GM23338 (cell line): ENCODE data around the gene AFAP1. TPM values are rescaled to one million over a fixed set of nuclear protein-coding genes. Genes with fewer than 3 reads are reported as not detected.

ENCODE experiments used
- ATAC-seq: fragments of 200-7000 bp; cut with Tn5 transposase; 3 replicates; pipeline ENCODE4 v1.9.1; 2020
- DNase-seq: peaks from one replicate; pipeline ENCODE4 v3.0.0-alpha.2; 2015; ENCODE audit warnings: low spot score
- H2AFZ ChIP-seq: fragments of 200-600 bp; sonication (generic); 2 replicates; pipeline ENCODE4 v1.8.0; 2016; ENCODE audit warnings: antibody characterized with exemption, mild to moderate bottlenecking, moderate library complexity
- H3F3A ChIP-seq: fragments of 200-600 bp; sonication (generic); replicated peaks from 2 replicates; pipeline ENCODE4 v1.8.0; 2017; ENCODE audit warnings: antibody characterized with exemption, mixed run types, low read depth
- H3K27ac ChIP-seq: fragments of 200-600 bp; sonication (generic); 2 replicates; pipeline ENCODE4 v1.6.1; 2016; ENCODE audit warnings: low read depth
- H3K27me3 ChIP-seq: fragments of 200-600 bp; sonication (generic); 2 replicates; pipeline ENCODE4 v1.8.0; 2016; ENCODE audit warnings: mild to moderate bottlenecking, mixed run types, moderate library complexity; ENCODE audit not compliant: insufficient read depth
- H3K36me3 ChIP-seq: fragments of 200-600 bp; sonication (generic); 2 replicates; pipeline ENCODE4 v1.8.0; 2016; ENCODE audit warnings: mild to moderate bottlenecking; ENCODE audit not compliant: insufficient read depth
- H3K4me1 ChIP-seq: fragments of 200-600 bp; sonication (generic); 2 replicates; pipeline ENCODE4 v1.8.0; 2016; ENCODE audit warnings: mild to moderate bottlenecking, moderate library complexity; ENCODE audit not compliant: insufficient read depth
- H3K4me2 ChIP-seq: fragments of 200-600 bp; sonication (generic); 2 replicates; pipeline ENCODE4 v1.7.1; 2017; ENCODE audit warnings: mixed run types
- H3K4me3 ChIP-seq: fragments of 200-600 bp; sonication (generic); 2 replicates; pipeline ENCODE4 v1.6.1; 2016; ENCODE audit warnings: mixed run types
- H3K79me2 ChIP-seq: fragments of 200-600 bp; sonication (generic); replicated peaks from 2 replicates; pipeline ENCODE4 v1.8.0; 2017; ENCODE audit warnings: mild to moderate bottlenecking; ENCODE audit not compliant: insufficient read depth
- H3K9me2 ChIP-seq: fragments of 200-600 bp; sonication (generic); 2 replicates; pipeline ENCODE4 v1.8.0; 2017; ENCODE audit not compliant: insufficient read depth
- H4K20me1 ChIP-seq: fragments of 200-600 bp; sonication (generic); replicated peaks from 2 replicates; pipeline ENCODE4 v1.8.0; 2017; ENCODE audit warnings: mild to moderate bottlenecking; ENCODE audit not compliant: insufficient read depth
- H3K27ac Mint-ChIP-seq: 2 replicates; pipeline ENCODE4 v1.8.0; 2020; ENCODE audit warnings: inconsistent platforms, mild to moderate bottlenecking, moderate library complexity, mixed read lengths
- H3K27me3 Mint-ChIP-seq: 3 replicates; pipeline ENCODE4 v1.8.0; 2022; ENCODE audit warnings: low read depth, mild to moderate bottlenecking, moderate library complexity, mixed read lengths, inconsistent platforms; ENCODE audit not compliant: insufficient read depth, poor library complexity
- H3K36me3 Mint-ChIP-seq: 3 replicates; pipeline ENCODE4 v1.8.0; 2021; ENCODE audit warnings: low read depth, mild to moderate bottlenecking, inconsistent platforms, moderate library complexity, mixed read lengths
- H3K4me1 Mint-ChIP-seq: 3 replicates; pipeline ENCODE4 v1.8.0; 2020; ENCODE audit warnings: mild to moderate bottlenecking, inconsistent platforms, mixed read lengths
- H3K4me3 Mint-ChIP-seq: 3 replicates; pipeline ENCODE4 v1.8.0; 2021; ENCODE audit warnings: moderate library complexity, mild to moderate bottlenecking, inconsistent platforms, mixed read lengths
- H3K9me3 Mint-ChIP-seq: 3 replicates; pipeline ENCODE4 v1.8.0; 2020; ENCODE audit warnings: moderate library complexity, mild to moderate bottlenecking, inconsistent platforms, mixed read lengths
- CTCF ChIP-seq, 2 experiments: fragments of 200-600 bp in 1 of 2; sonication (generic) in 1 of 2; conservative IDR thresholded peaks; 2 replicates each; pipeline versions ENCODE4 v1.5.1 to v1.6.1; 2016 to 2017; ENCODE audit warnings: antibody characterized with exemption in 2 of 2, low read depth in 2 of 2, mild to moderate bottlenecking in 2 of 2, moderate library complexity in 1 of 2
- ETS1 ChIP-seq: IDR thresholded peaks from 2 replicates; pipeline ENCODE4 v1.6.1; 2016; ENCODE audit warnings: antibody characterized with exemption
- EZH2 ChIP-seq: fragments of 200-600 bp; sonication (generic); IDR thresholded peaks from one replicate; pipeline ENCODE4 v1.8.0; 2017; ENCODE audit warnings: antibody characterized with exemption, mild to moderate bottlenecking, low read depth; ENCODE audit not compliant: unreplicated experiment
- EZH2phosphoT487 ChIP-seq: fragments of 200-600 bp; sonication (generic); IDR thresholded peaks from one replicate; pipeline ENCODE4 v1.8.1; 2018; ENCODE audit warnings: antibody characterized with exemption; ENCODE audit not compliant: unreplicated experiment
- JUNB ChIP-seq: IDR thresholded peaks from one replicate; pipeline ENCODE4 v1.6.1; 2016; ENCODE audit warnings: antibody characterized with exemption; ENCODE audit not compliant: unreplicated experiment
- NANOG ChIP-seq: IDR thresholded peaks from 2 replicates; pipeline ENCODE4 v1.6.1; 2016; ENCODE audit warnings: antibody characterized with exemption, borderline replicate concordance
- POLR2AphosphoS5 ChIP-seq: IDR thresholded peaks from 2 replicates; pipeline ENCODE4 v1.6.1; 2016; ENCODE audit warnings: antibody characterized with exemption, low read depth
- REST ChIP-seq: IDR thresholded peaks from one replicate; pipeline ENCODE4 v1.6.1; 2018; ENCODE audit warnings: antibody characterized with exemption; ENCODE audit not compliant: unreplicated experiment
- STAT1 ChIP-seq: IDR thresholded peaks from one replicate; pipeline ENCODE4 v1.6.1; 2016; ENCODE audit warnings: antibody characterized with exemption; ENCODE audit not compliant: unreplicated experiment
- ZNF331 ChIP-seq: fragments of 250-450 bp; sonication (Bioruptor Pico); IDR thresholded peaks from 2 replicates; pipeline ENCODE4 v1.5.0; 2020; ENCODE audit warnings: low read depth, mild to moderate bottlenecking, moderate library complexity
- ZNF462 ChIP-seq: fragments of 250-450 bp; sonication (Bioruptor Pico); IDR thresholded peaks from 2 replicates; pipeline ENCODE4 v1.5.0; 2020; ENCODE audit warnings: mild to moderate bottlenecking, moderate library complexity
- polyA plus RNA-seq: library from polyadenylated mRNA; unstranded; fragments of >200 nt; fragmentation: Nextera tagmentation; extraction: Ambion mirVana; gene quantifications from 2 replicates; pipeline ENCODE4 v1.2.1, GENCODE V29; 2016
- total RNA-seq: library from RNA; depleted of rRNA; stranded (reverse); fragments of >200 nt; shearing (Covaris generic); gene quantifications from 2 replicates; pipeline ENCODE4 v1.2.3, GENCODE V29; 2014

AFAP1 gene
- total and polyA plus RNA-seq, 2 experiments from 2014 or later, result 6.5 to 21.5 TPM

GRCh38 chr4:7733801-7734650, 205.6 kb downstream of the AFAP1 start (continued):
- TF ChIP-seq ETS1 (no peak), EZH2phosphoT487 (no peak), REST (no peak), JUNB (no peak)

GRCh38 chr4:7733201-7733600, 206.5 kb downstream of the AFAP1 start:
- Histone ChIP-seq H3K4me1 (no peaks in the 10 kb centered on the region), H3K79me2 (no peaks in the 10 kb centered on the region)

More at GRCh38 chr4:7733201-7733600, 206.5 kb downstream of the AFAP1 start:
- Mint-ChIP-seq H3K9me3 (no peaks in the 10 kb centered on the region), H3K27me3 (peaks cover 2% of the 10 kb centered on the region), H3K4me3 (no peak overlapping the region), H3K4me1 (no peaks in the 10 kb centered on the region; the same call in 2 of the 3 replicates), H3K36me3 (no peaks in the 10 kb centered on the region; the same call in 2 of the 3 replicates), H3K27ac (no peak overlapping the region)
- DNase-seq (no peak), ATAC-seq (no peak)
- H3K4me2 ChIP-seq, result no peak overlapping the region
- TF ChIP-seq NANOG (no peak), EZH2 (no peak), ZNF331 (no peak), POLR2AphosphoS5 (no peak), ZNF462 (CRISPR knock-in tag) (no peak), STAT1 (no peak), CTCF (conservative IDR thresholded peaks at IDR 0.05; ENCODE audit: low read depth in 2 of 2) (no peak), EZH2phosphoT487 (no peak)
- no peaks in the 10 kb centered on the region for H4K20me1 ChIP-seq
- H2AFZ ChIP-seq, result no peak overlapping the region
- H3K9me2 ChIP-seq, result no peaks in the 10 kb centered on the region
- H3K36me3 ChIP-seq, result no peaks in the 10 kb centered on the region
- no peaks in the 10 kb centered on the region for H3K27me3 ChIP-seq
- H3F3A ChIP-seq, result no peaks in the 10 kb centered on the region
- no peak overlapping the region for H3K4me3 ChIP-seq
- H3K27ac ChIP-seq, result no peak overlapping the region
